GM12878 (cell line): ENCODE data around the gene TSR1. TPM values are rescaled to one million over a fixed set of nuclear protein-coding genes. Genes with fewer than 3 reads are reported as not detected.

Experiments
- ATAC-seq: fragments of 200-7000 bp; cut with Tn5 transposase; 3 replicates; pipeline ENCODE4 v1.9.1; 2020; ENCODE audit warnings: mild to moderate bottlenecking, moderate library complexity
- BruUV-seq: library from RNA; stranded (reverse); fragments of 400-500 nt; replicated peaks from 2 replicates; lab custom pipeline; 2021; lab: Mats Ljungman, UMichigan
- CTCF ChIA-PET: fragments of 300-600 bp; sonication (Branson Sonifier 250); formaldehyde crosslinking; extraction: SDS; loops from one replicate; lab custom pipeline; 2021; ENCODE audit warnings: inconsistent platforms; lab: Yijun Ruan, JAX
- POLR2A ChIA-PET: fragments of 350-600 bp; formaldehyde crosslinking; extraction: SDS; loops from one replicate; lab custom pipeline; 2021; ENCODE audit warnings: inconsistent platforms; lab: Charles Lee
- RAD21 ChIA-PET: fragments of 300-600 bp; sonication (Branson Sonifier 250); formaldehyde crosslinking; loops from one replicate; lab custom pipeline; 2023; ENCODE audit warnings: antibody characterized with exemption; ENCODE audit not compliant: unreplicated experiment; lab: Charles Lee
- SMC1A ChIA-PET: fragments of 300-600 bp; sonication (Branson Sonifier 250); formaldehyde crosslinking; loops from one replicate; lab custom pipeline; 2023; ENCODE audit not compliant: unreplicated experiment, uncharacterized antibody; lab: Charles Lee
- DNase-seq: peaks from one replicate; pipeline ENCODE4 v3.0.0-alpha.2; 2011; ENCODE audit warnings: low read depth, low spot score
- FAIRE-seq: peaks from 3 replicates; lab custom pipeline; 2011; peaks lifted over from hg19 to GRCh38; lab: Jason Lieb, UNC
- H2AFZ ChIP-seq: 2 replicates; pipeline ENCODE4 v1.6.0; 2011; ENCODE audit warnings: low read depth, low read length, control low read depth; ENCODE audit not compliant: control insufficient read depth
- H3K27ac ChIP-seq: 2 replicates; pipeline ENCODE4 v1.5.1; 2011; ENCODE audit warnings: control low read depth; ENCODE audit not compliant: control insufficient read depth, insufficient read depth
- H3K27me3 ChIP-seq, 2 experiments: replicated peaks in 1 of 2; 2 replicates each; pipeline versions ENCODE4 v1.6.0 to v1.6.1; 2011; ENCODE audit warnings: low read length in 1 of 2; ENCODE audit not compliant: control insufficient read depth in 2 of 2, insufficient read depth in 2 of 2
- H3K36me3 ChIP-seq, 2 experiments: 2 replicates each; pipeline ENCODE4 v1.5.1; 2011; ENCODE audit warnings: low read length in 1 of 2; ENCODE audit not compliant: control insufficient read depth in 2 of 2, insufficient read depth in 2 of 2
- H3K4me1 ChIP-seq: 2 replicates; pipeline ENCODE4 v1.6.1; 2011; ENCODE audit warnings: mild to moderate bottlenecking, low read length, moderate library complexity, mixed read lengths; ENCODE audit not compliant: control insufficient read depth, insufficient read depth
- H3K4me2 ChIP-seq: 2 replicates; pipeline ENCODE4 v1.6.0; 2011; ENCODE audit warnings: control low read depth; ENCODE audit not compliant: control insufficient read depth, insufficient read depth
- H3K4me3 ChIP-seq: fragments of 200-600 bp; sonication (generic); 2 replicates; pipeline ENCODE4 v1.5.1; 2016
- H3K79me2 ChIP-seq: 2 replicates; pipeline ENCODE4 v1.6.0; 2011; ENCODE audit warnings: low read length; ENCODE audit not compliant: control insufficient read depth, insufficient read depth
- H3K9ac ChIP-seq: 2 replicates; pipeline ENCODE4 v1.8.0; 2011; ENCODE audit warnings: low read length, control low read depth, mixed read lengths; ENCODE audit not compliant: control insufficient read depth, insufficient read depth
- H3K9me3 ChIP-seq: replicated peaks from 3 replicates; pipeline ENCODE4 v1.5.1; 2011; ENCODE audit warnings: mild to moderate bottlenecking, low read length; ENCODE audit not compliant: control insufficient read depth, insufficient read depth
- H4K20me1 ChIP-seq: 2 replicates; pipeline ENCODE4 v1.6.0; 2011; ENCODE audit not compliant: control insufficient read depth, insufficient read depth
- ASH2L ChIP-seq: fragments of 300-600, 200-600 bp; sonication (generic); IDR thresholded peaks from 2 replicates; pipeline ENCODE4 v1.6.1; 2017; ENCODE audit warnings: low read depth, mild to moderate bottlenecking, borderline replicate concordance
- BHLHE40 ChIP-seq, 2 experiments: fragments of 450-650 bp in 1 of 2; IDR thresholded peaks; 2 replicates each; pipeline ENCODE4 v1.6.1; 2011 to 2017; ENCODE audit warnings: low read depth in 2 of 2, borderline replicate concordance in 1 of 2, improper control_type of control experiment in 1 of 2, low read length in 1 of 2, mild to moderate bottlenecking in 1 of 2
- CREB1 ChIP-seq: IDR thresholded peaks from 2 replicates; pipeline ENCODE4 v1.6.1; 2012; ENCODE audit warnings: low read depth, mild to moderate bottlenecking, inconsistent platforms
- EP300 ChIP-seq, 2 experiments: fragments of 150-350 bp in 1 of 2; IDR thresholded peaks; 2 replicates each; pipeline ENCODE4 v1.6.1; 2011 to 2012; ENCODE audit warnings: low read depth in 2 of 2, low read length in 2 of 2, borderline replicate concordance in 1 of 2, improper control_type of control experiment in 1 of 2, inconsistent platforms in 1 of 2; ENCODE audit not compliant: control insufficient read depth in 1 of 2
- FOXK2 ChIP-seq: fragments of 450-650 bp; IDR thresholded peaks from 2 replicates; pipeline ENCODE4 v1.6.1; 2017; ENCODE audit warnings: mild to moderate bottlenecking, moderate library complexity
- HDAC6 ChIP-seq: fragments of 200-600 bp; sonication (generic); IDR thresholded peaks from one replicate; pipeline ENCODE4 v1.8.0; 2017; ENCODE audit warnings: antibody characterized with exemption; ENCODE audit not compliant: unreplicated experiment
- JUNB ChIP-seq: IDR thresholded peaks from 2 replicates; pipeline ENCODE4 v1.6.1; 2016; ENCODE audit warnings: antibody characterized with exemption, mild to moderate bottlenecking
- NBN ChIP-seq: fragments of 450-650 bp; IDR thresholded peaks from 2 replicates; pipeline ENCODE4 v1.6.1; 2016
- NR2C2 ChIP-seq: IDR thresholded peaks from 2 replicates; pipeline ENCODE4 v1.6.1; 2011; ENCODE audit warnings: borderline replicate concordance, low read depth; ENCODE audit not compliant: control insufficient read depth, insufficient read length
- NR2F1 ChIP-seq: fragments of 450-650 bp; conservative IDR thresholded peaks from 2 replicates; pipeline ENCODE4 v1.6.1; 2017; ENCODE audit warnings: mild to moderate bottlenecking
- SMAD5 ChIP-seq: IDR thresholded peaks from 2 replicates; pipeline ENCODE4 v1.6.1; 2016; ENCODE audit warnings: antibody characterized with exemption, low read depth
- YBX1 ChIP-seq: fragments of 450-650 bp; IDR thresholded peaks from 2 replicates; pipeline ENCODE4 v1.6.1; 2016; ENCODE audit warnings: antibody characterized with exemption
- ZNF217 ChIP-seq: fragments of 450-650 bp; IDR thresholded peaks from 2 replicates; pipeline ENCODE4 v1.6.1; 2017; ENCODE audit warnings: antibody characterized with exemption, mild to moderate bottlenecking
- ZSCAN29 ChIP-seq: fragments of 450-650 bp; IDR thresholded peaks from 2 replicates; pipeline ENCODE4 v1.6.1; 2017; ENCODE audit warnings: mild to moderate bottlenecking, moderate library complexity
- WGBS: methylation state at CpG from one replicate; pipeline ENCODE4 v1.1.6; 2016; ENCODE audit warnings: low lambda C conversion rate; ENCODE audit not compliant: insufficient replicate concordance, insufficient coverage; ENCODE audit errors: missing lambda C conversion rate; 5-methylcytosine and 5-hydroxymethylcytosine counted together
- in situ Hi-C: fragments of 300-500 bp; cut with MboI; formaldehyde crosslinking; loops from 9 replicates; pipeline ENCODE4 v1.14.3; 2018; ENCODE audit warnings: mixed read lengths
- intact Hi-C: fragments of 100-400 bp; cut with micrococcal nuclease; formaldehyde crosslinking; loops from one replicate; pipeline ENCODE4 v1.14.2; 2022; ENCODE audit not compliant: unreplicated experiment
- polyA plus RNA-seq, 11 experiments: library from polyadenylated mRNA; depleted of rRNA in 4 of 11; unstranded in 6 of 11; stranded (reverse) in 5 of 11; fragments of >200 nt; fragmentation: Nextera tagmentation in 4 of 11; fragmentation: Illumina TruSeq in 1 of 11; extraction: Ambion mirVana in 4 of 11; extraction: Trizol in 1 of 11; gene quantifications; 1 replicate in 1 of 11; 2 replicates in 10 of 11; pipeline versions ENCODE4 v1.2.1 to v1.2.3, GENCODE V29; 2011 to 2016; ENCODE audit warnings: inconsistent platforms in 2 of 11, missing spikeins in 2 of 11, low read depth in 1 of 11
- total RNA-seq, 4 experiments: library from RNA; depleted of rRNA in 3 of 4; stranded (reverse); fragments of >200 nt in 3 of 4; fragmentation: Illumina TruSeq in 1 of 4; extraction: Trizol in 1 of 4; gene quantifications; 2 replicates each; pipeline versions ENCODE4 v1.2.1 to v1.2.3, GENCODE V29; 2013 to 2021
- TF ChIP-seq, protein P1 (sequence below): fragments of 450-650 bp; formaldehyde crosslinking; IDR thresholded peaks from 2 replicates; pipeline ENCODE4 v1.4.0; 2020; ENCODE audit warnings: mild to moderate bottlenecking, moderate library complexity
- TF ChIP-seq, protein P2 (sequence below): IDR thresholded peaks from 2 replicates; pipeline ENCODE4 v1.6.1; 2011; ENCODE audit warnings: low read depth, low read length, improper control_type of control experiment, borderline replicate concordance

TSR1 gene
- total and polyA plus RNA-seq, 10 of the 15 experiments (the other 5 are each of a cell fraction or from before 2014, with no cell fraction given) = 14.7 to 100 (median 46.9) TPM

DNA sequence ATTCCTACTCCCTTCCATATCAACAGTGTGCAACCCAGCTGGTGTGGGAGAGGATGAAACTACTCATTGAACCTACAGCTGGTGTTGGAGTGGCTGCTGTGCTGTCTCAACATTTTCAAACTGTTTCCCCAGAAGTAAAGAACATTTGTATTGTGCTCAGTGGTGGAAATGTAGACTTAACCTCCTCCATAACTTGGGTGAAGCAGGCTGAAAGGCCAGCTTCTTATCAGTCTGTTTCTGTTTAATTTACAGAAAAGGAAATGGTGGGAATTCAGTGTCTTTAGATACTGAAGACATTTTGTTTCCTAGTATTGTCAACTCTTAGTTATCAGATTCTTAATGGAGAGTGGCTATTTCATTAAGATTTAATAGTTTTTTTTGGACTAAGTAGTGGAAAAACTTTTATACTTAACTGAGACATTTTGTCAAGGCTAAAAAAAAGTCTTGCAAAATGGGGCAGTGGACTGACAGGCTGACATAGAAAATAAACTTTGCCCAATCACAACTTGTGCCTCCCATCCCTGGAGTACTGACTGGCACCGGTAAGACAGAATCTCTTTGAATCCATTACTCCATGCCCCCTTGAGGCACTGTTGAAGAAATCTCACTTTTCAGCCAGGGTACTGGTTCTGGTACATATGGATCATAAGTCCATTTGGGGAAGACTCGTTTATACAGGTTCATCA, 12.5 kb downstream of the TSR1 start:
- Histone ChIP-seq H3K9me3 (no peaks in the 10 kb centered on the region), H3K4me2 (no peak overlapping the region), H3K4me1 (no peaks in the 10 kb centered on the region), H3K27me3 (no peaks in the 10 kb centered on the region), H3K27ac (no peak overlapping the region), H3K9ac (no peak overlapping the region), H2AFZ (no peak overlapping the region), H4K20me1 (no peaks in the 10 kb centered on the region), H3K36me3 (peaks cover 2 to 27% of the 10 kb centered on the region in 2 experiments), H3K79me2 (no peaks in the 10 kb centered on the region), H3K4me3 (no peak overlapping the region)
- ATAC-seq = no peak
- POLR2A ChIA-PET = no interaction called here
- intact Hi-C loops = no loop called here
- no peak for FAIRE-seq
- DNase-seq = no peak
- SMC1A ChIA-PET = interaction anchor here (1.3 kb wide), 1 partner anchor 16 kb away, joined by 3 read pairs; no protein-coding TSS in a partner anchor
- CTCF ChIA-PET = no interaction called here
- in situ Hi-C loops = no loop called here
- WGBS = 97% methylated on average over 2 of the region's 2 CpGs
- BruUV-seq = no TSS peak
- TF ChIP-seq ZSCAN29 (no peak), EP300 (IDR thresholded peaks at IDR 0.05; ENCODE audit: borderline replicate concordance in 1 of 2, control insufficient read depth in 1 of 2, low read depth in 2 of 2, low read length in 2 of 2) (no peak), NR2C2 (no peak), SMAD5 (no peak), HDAC6 (no peak), BHLHE40 (IDR thresholded peaks at IDR 0.05; ENCODE audit: borderline replicate concordance in 1 of 2, low read depth in 2 of 2, low read length in 1 of 2) (no peak), ZNF217 (no peak), JUNB (no peak), ASH2L (no peak), FOXK2 (no peak), NBN (no peak), NR2F1 (no peak), YBX1 (no peak), CREB1 (no peak)
- TF ChIP-seq, protein P1, sequence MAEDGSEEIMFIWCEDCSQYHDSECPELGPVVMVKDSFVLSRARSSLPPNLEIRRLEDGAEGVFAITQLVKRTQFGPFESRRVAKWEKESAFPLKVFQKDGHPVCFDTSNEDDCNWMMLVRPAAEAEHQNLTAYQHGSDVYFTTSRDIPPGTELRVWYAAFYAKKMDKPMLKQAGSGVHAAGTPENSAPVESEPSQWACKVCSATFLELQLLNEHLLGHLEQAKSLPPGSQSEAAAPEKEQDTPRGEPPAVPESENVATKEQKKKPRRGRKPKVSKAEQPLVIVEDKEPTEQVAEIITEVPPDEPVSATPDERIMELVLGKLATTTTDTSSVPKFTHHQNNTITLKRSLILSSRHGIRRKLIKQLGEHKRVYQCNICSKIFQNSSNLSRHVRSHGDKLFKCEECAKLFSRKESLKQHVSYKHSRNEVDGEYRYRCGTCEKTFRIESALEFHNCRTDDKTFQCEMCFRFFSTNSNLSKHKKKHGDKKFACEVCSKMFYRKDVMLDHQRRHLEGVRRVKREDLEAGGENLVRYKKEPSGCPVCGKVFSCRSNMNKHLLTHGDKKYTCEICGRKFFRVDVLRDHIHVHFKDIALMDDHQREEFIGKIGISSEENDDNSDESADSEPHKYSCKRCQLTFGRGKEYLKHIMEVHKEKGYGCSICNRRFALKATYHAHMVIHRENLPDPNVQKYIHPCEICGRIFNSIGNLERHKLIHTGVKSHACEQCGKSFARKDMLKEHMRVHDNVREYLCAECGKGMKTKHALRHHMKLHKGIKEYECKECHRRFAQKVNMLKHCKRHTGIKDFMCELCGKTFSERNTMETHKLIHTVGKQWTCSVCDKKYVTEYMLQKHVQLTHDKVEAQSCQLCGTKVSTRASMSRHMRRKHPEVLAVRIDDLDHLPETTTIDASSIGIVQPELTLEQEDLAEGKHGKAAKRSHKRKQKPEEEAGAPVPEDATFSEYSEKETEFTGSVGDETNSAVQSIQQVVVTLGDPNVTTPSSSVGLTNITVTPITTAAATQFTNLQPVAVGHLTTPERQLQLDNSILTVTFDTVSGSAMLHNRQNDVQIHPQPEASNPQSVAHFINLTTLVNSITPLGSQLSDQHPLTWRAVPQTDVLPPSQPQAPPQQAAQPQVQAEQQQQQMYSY = no peak
- TF ChIP-seq, protein P2, sequence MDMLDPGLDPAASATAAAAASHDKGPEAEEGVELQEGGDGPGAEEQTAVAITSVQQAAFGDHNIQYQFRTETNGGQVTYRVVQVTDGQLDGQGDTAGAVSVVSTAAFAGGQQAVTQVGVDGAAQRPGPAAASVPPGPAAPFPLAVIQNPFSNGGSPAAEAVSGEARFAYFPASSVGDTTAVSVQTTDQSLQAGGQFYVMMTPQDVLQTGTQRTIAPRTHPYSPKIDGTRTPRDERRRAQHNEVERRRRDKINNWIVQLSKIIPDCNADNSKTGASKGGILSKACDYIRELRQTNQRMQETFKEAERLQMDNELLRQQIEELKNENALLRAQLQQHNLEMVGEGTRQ = no peak
- RAD21 ChIA-PET = no interaction called here
